Activated CD4-positive, alpha-beta T cell treated with anti-CD3 and anti-CD28 coated beads, Interleukin-2, amount 10 ng/mL, durations not matched to agents 7 days and 5 days (primary cell): ENCODE results near the gene NPB. TPM values are rescaled to one million over a fixed set of nuclear protein-coding genes. Genes with fewer than 3 reads are reported as not detected.

Experiments used
- CTCF ChIA-PET: fragments of 350-600 bp; sonication (Branson Sonifier 250); formaldehyde crosslinking; loops from one replicate; lab custom pipeline; 2021; ENCODE audit warnings: antibody characterized with exemption; lab: Charles Lee
- POLR2A ChIA-PET: fragments of 350-600 bp; sonication (Branson Sonifier 250); formaldehyde crosslinking; loops from one replicate; lab custom pipeline; 2021; ENCODE audit warnings: antibody characterized with exemption; lab: Charles Lee
- DNase-seq: peaks from one replicate; pipeline ENCODE4 v3.0.0-alpha.2; 2020
- H3K27ac Mint-ChIP-seq: one replicate; pipeline ENCODE4 v1.8.0; 2021; ENCODE audit warnings: mild to moderate bottlenecking, moderate library complexity, mixed read lengths
- H3K27me3 Mint-ChIP-seq: one replicate; pipeline ENCODE4 v1.8.0; 2021; ENCODE audit warnings: mixed read lengths
- H3K36me3 Mint-ChIP-seq: one replicate; pipeline ENCODE4 v1.8.0; 2021; ENCODE audit warnings: low read depth, mixed read lengths
- H3K4me1 Mint-ChIP-seq: one replicate; pipeline ENCODE4 v1.8.0; 2021; ENCODE audit warnings: mixed read lengths
- H3K4me3 Mint-ChIP-seq: one replicate; pipeline ENCODE4 v1.8.0; 2021; ENCODE audit warnings: mild to moderate bottlenecking, moderate library complexity, mixed read lengths
- H3K9me3 Mint-ChIP-seq: one replicate; pipeline ENCODE4 v1.8.0; 2021; ENCODE audit warnings: mixed read lengths
- total RNA-seq, 2 experiments: library from RNA; stranded (reverse); gene quantifications; one replicate each; pipeline ENCODE4 v1.2.3, GENCODE V29; 2021

Gene NPB
- total RNA-seq, 2 experiments from 2014 or later, result 0.48 to 0.69 TPM

DNA sequence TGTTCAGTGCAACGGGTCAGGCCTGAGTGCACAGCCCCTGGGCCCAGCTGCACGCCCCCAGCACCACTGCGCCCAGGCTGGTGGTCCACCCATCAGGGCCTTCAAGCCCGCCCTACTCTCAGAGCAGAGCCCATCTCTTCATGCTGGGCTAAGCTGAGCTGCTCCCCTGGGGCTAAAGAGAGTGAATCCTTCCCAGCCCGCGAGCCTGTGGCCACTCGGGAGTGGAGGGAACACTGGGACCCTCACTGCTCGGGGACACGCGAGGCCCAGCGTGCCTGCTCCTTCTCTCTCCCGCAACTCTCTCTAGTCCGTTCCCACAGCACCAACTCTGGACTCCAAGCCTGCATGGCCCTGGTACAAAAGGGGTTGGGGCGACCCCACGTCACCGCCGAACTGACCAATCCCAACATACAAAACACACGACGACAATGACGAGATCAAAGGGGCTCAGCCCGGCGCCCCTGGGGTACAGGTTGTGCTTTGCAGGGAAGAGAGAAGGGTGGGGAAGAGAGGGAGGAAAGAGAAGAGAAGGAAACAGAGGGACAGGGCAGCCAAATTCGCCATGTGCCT lies 20.0 kb downstream of the NPB start:
- peak overlapping the region; percentile 22 for H3K27ac Mint-ChIP-seq
- H3K9me3 Mint-ChIP-seq, result no peaks in the 10 kb centered on the region
- H3K4me1 Mint-ChIP-seq, result peaks cover 49% of the 10 kb centered on the region
- ChIA-PET CTCF (no interaction called here), POLR2A (no interaction called here)
- H3K4me3 Mint-ChIP-seq, result no peak overlapping the region
- H3K27me3 Mint-ChIP-seq, result no peaks in the 10 kb centered on the region
- peaks cover 18% of the 10 kb centered on the region for H3K36me3 Mint-ChIP-seq
- no peak for DNase-seq

DNA sequence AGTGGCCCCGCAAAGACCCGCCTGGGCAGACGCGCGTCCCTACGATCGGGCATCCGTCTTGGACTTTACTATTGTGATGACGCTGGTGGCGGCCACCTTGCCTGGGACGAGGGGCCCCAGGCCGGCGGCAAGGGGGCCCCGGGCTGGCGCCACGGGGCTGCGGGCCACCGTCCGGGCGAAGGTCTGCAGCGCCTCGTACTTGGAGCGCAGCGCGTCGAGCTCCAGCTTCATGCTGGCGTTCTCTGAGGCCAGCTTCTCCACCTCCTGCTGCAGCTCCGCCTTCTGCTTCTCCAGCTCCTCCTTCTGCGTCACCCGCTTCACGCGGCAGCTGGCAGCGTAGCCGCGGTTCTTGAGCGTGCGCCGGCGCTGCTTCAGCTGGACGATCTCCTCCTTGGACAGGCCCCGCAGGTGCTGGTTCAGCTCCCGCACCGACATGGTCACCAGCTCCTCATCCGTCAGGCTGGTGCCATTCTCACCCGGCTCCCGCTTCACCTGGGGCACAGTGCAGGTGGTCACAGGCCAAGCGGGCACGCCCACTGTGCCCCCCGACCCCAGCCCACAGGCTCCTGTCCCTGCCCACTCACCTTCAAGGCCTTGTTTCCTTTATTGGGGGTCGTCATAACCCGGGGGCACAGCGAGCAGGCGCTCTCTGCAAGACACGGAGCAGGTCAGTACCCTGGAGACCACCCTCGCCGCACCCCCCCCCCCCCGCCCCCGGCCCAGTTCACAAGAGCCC lies 20.7 kb downstream of the NPB start:
- no peak overlapping the region for H3K4me3 Mint-ChIP-seq
- POLR2A ChIA-PET, result no interaction called here
- no peaks in the 10 kb centered on the region for H3K27me3 Mint-ChIP-seq
- DNase-seq, result no peak
- peaks cover 45% of the 10 kb centered on the region for H3K4me1 Mint-ChIP-seq
- peaks cover 14% of the 10 kb centered on the region for H3K36me3 Mint-ChIP-seq
- no peaks in the 10 kb centered on the region for H3K9me3 Mint-ChIP-seq
- H3K27ac Mint-ChIP-seq, result no peak overlapping the region
- CTCF ChIA-PET, result interaction anchor here (1.0 kb wide), 1 partner anchor 16 kb away, joined by 3 read pairs; no protein-coding TSS in a partner anchor

DNA sequence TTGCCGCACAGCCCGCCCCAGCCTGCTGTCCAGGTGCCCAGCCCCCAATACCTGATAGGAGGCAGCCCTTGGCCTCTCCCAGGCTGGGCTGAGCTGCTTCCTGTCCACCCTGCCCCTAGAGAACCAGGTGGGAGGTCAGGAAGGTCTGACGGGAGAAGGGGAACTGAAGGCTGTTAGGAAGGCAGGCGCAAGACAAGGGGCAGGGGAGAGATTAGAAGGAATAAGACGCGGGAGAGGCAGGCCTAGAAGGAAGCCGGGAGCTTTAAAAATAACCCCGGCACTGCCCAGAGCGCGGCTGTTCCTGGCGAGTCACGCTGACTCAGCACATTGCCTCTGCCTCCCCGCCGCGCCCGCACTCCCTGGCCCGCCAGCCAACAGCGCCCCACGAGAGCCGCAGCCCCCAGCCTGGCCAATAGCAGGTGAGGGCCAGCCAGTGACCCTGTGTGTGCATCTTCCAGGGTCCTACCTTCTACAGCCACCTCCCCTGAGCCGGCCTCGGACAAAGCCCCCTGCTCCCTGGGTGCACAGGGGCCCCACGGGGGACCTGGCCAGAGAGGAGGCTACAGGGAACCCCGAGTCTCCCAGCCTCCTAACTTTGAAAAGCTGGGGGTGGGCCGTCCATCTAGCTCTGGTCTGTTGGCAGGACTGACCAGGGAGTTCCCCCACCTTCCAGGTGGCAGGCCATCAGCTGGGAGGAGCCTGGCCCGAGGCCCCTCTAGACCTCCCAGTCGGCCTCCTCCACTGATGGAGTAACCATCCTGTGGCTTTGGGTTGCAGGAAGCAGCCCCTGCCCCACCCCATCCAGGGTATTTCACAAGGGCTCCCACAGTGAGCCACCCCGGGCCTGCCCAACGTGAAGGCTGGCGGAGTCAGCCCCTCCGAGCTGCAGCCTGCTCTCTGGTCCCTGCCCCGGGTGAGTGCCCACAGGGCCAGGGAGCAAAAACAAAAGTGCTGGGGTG lies 21.5 kb downstream of the NPB start:
- Mint-ChIP-seq H3K4me1 (peaks cover 38% of the 10 kb centered on the region), H3K9me3 (no peaks in the 10 kb centered on the region), H3K4me3 (peak overlapping the region; percentile 48), H3K27me3 (peaks cover under 1% of the 10 kb centered on the region), H3K27ac (peak overlapping the region; percentile 83), H3K36me3 (peaks cover 11% of the 10 kb centered on the region)
- CTCF ChIA-PET, result interaction anchor here (0.6 to 2.1 kb wide), 5 partner anchors 15 to 955 kb away, joined by 3 to 5 read pairs (median 4); partner anchors contain the start of gene RAC3
- POLR2A ChIA-PET, result no interaction called here
- no peak for DNase-seq

DNA sequence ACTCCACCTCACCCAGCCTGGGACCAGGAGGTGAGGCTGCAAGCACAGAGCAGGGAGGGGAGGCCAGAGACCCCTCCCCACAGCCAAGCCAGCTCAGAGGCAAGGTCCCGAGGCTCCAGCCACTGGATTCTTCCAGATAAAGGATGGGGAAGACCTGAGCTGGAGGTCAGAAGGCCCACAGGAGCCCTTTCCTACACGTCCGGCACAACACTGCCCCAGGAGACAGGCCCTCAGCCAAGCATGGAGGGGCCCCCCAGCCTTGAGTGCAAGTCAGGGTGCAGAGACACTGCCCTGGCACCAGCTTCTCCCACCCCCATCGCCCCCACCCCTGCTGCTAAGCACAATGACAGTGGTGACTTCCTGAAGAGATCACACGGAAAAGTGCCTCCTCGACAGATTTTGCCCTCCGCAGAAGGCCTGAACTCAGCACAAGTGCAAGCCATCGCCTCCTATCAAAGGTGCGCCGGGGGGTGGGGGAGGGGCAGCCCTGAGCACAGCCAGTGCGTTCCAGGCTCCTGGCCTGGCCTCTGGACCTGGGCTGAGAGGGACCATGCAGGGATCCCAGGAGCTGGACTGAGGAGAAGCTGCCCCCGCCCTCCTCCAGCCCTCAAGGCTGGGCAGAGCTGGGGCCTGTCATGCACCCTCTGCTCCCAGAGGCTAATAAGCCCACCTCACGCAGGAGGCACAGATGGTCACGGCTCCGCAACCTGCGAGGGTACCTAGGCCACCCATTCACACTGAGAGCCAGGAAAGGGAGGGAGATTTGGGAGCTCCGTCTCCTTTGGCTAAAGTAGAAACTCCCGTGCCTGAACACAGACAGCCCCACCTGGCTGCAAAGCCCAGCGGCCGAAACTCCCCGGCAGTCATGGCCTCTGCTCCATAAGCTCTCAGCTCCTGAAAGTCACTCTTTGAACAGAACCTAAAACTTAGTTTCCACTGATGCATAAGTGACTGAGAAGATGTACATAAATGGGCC lies 22.8 kb downstream of the NPB start:
- no peaks in the 10 kb centered on the region for H3K9me3 Mint-ChIP-seq
- CTCF ChIA-PET, result interaction anchor here (0.6 to 3.7 kb wide), 10 partner anchors 8 to 530 kb away, joined by 3 to 15 read pairs (median 4); partner anchors contain the start of genes DCXR, NOTUM, PCYT2 and PYCR1
- DNase-seq, result peak; percentile 45
- peak overlapping the region; percentile 92 for H3K4me3 Mint-ChIP-seq
- peaks cover 11% of the 10 kb centered on the region for H3K36me3 Mint-ChIP-seq
- H3K27ac Mint-ChIP-seq, result peak overlapping the region; percentile 83
- POLR2A ChIA-PET, result no interaction called here
- peaks cover 36% of the 10 kb centered on the region for H3K4me1 Mint-ChIP-seq
- peaks cover 7% of the 10 kb centered on the region for H3K27me3 Mint-ChIP-seq

DNA sequence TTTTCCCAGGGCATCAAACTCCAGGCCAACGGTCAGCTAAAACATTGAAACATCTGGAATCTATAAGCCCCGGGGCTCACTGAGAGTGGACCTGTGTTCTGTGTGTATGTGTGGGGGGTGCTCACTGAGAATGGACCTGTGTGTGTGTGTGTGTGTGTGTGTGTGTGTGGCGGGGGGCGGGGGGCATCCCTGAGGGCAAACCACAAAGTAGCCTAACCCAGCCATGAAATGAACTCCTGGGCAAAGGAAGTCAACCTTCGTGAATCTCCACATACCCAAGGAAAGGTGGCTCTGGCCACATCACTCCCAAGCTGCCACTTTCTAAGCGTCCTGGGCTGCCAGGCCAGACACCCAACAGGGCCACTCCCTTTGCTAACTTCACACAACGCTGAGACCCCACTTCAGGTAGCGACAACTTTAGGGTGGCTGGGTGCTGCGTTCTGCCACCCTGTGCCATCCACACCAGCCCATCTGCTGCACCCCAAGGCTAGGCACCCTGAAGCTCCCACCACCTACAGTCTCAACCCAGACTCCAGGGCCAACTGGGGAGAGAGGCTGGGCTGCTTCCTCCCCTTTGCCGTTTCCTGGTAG lies 23.9 kb downstream of the NPB start:
- Mint-ChIP-seq H3K27ac (peak overlapping the region; percentile 94), H3K27me3 (peaks cover 7% of the 10 kb centered on the region), H3K4me1 (peaks cover 36% of the 10 kb centered on the region), H3K36me3 (peaks cover 11% of the 10 kb centered on the region), H3K4me3 (peak overlapping the region; percentile 92), H3K9me3 (no peaks in the 10 kb centered on the region)
- ChIA-PET CTCF (interaction anchor here (0.5 to 3.7 kb wide), 14 partner anchors 9 to 182 kb away, joined by 3 to 15 read pairs (median 4); partner anchors contain the start of genes DCXR, NOTUM, PCYT2 and PYCR1), POLR2A (no interaction called here)
- peak; percentile 37 for DNase-seq

DNA sequence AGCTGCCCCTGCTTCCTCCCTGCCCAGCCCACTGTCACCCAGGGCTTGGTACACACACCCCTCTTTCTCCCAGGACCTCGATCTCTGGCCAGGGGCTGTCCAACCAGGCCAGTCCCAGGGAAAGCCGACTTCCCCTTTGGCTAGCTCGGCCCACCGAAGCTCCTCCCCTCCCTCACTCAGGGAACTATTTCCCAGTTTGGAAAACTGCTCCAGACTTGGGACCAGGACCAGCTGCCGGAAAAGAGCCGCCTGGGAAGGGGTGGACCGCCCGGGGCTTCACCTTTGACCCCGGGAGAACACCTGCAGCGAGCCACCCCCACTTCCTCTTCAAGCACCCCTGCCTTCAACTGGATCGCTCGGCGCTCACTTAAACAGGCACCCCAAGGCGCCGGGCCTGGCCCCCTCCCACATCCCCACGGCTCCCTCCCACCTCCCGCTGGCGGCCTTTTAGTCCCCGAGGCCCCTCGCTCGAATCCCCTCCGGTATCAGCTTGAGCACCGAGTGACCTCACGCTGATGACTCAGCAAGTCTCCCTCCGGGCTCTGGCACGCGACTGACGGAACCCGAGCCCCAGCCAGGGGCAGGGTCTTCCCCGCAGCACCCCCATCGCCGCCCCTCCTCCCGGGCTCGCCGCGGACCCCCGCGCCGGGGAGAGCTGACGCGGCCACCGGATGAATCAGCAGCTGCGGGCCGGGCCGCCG lies 24.6 kb downstream of the NPB start:
- Mint-ChIP-seq H3K9me3 (no peaks in the 10 kb centered on the region), H3K36me3 (peaks cover 9% of the 10 kb centered on the region), H3K27me3 (peaks cover 7% of the 10 kb centered on the region), H3K4me3 (peak overlapping the region; percentile 92), H3K4me1 (peaks cover 36% of the 10 kb centered on the region), H3K27ac (peak overlapping the region; percentile 94)
- POLR2A ChIA-PET, result no interaction called here
- CTCF ChIA-PET, result interaction anchor here (0.5 to 3.7 kb wide), 8 partner anchors 10 to 84 kb away, joined by 3 to 15 read pairs (median 4); partner anchors contain the start of genes NOTUM, PCYT2 and PYCR1
- peak; percentile 70 for DNase-seq

DNA sequence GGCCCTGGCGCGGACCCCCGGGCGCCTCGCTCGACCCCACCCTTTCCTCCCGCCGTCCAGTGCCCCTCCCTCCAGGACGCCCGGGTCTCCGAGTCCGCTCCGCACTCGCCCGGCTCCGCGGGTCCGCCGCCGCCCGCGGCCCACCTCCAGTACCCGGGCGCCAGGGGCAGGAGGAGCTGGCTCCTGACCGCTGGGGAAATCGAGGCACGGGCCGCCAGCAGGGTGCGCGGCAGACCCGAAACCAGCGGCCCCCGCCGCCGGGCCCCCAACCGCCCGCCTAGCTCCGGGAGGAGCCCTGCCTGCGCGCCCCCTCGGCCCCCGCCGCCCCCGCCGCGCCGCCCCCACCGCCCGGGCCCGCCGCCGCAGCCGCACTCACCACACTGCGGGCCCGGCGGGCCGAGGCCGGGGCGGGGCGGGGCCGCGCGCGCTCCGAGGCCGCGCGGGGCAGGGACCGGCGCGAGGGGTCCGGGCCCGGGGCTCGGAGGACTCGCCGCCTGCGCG lies 25.2 kb downstream of the NPB start:
- DNase-seq, result no peak
- Mint-ChIP-seq H3K36me3 (peaks cover 4% of the 10 kb centered on the region), H3K27ac (no peak overlapping the region), H3K4me3 (peak overlapping the region; percentile 62), H3K27me3 (peaks cover 7% of the 10 kb centered on the region), H3K4me1 (peaks cover 34% of the 10 kb centered on the region), H3K9me3 (no peaks in the 10 kb centered on the region)
- POLR2A ChIA-PET, result no interaction called here
- CTCF ChIA-PET, result interaction anchor here (1.2 to 3.7 kb wide), 6 partner anchors 13 to 57 kb away, joined by 3 to 15 read pairs (median 4); partner anchors contain the start of genes NOTUM and PCYT2

DNA sequence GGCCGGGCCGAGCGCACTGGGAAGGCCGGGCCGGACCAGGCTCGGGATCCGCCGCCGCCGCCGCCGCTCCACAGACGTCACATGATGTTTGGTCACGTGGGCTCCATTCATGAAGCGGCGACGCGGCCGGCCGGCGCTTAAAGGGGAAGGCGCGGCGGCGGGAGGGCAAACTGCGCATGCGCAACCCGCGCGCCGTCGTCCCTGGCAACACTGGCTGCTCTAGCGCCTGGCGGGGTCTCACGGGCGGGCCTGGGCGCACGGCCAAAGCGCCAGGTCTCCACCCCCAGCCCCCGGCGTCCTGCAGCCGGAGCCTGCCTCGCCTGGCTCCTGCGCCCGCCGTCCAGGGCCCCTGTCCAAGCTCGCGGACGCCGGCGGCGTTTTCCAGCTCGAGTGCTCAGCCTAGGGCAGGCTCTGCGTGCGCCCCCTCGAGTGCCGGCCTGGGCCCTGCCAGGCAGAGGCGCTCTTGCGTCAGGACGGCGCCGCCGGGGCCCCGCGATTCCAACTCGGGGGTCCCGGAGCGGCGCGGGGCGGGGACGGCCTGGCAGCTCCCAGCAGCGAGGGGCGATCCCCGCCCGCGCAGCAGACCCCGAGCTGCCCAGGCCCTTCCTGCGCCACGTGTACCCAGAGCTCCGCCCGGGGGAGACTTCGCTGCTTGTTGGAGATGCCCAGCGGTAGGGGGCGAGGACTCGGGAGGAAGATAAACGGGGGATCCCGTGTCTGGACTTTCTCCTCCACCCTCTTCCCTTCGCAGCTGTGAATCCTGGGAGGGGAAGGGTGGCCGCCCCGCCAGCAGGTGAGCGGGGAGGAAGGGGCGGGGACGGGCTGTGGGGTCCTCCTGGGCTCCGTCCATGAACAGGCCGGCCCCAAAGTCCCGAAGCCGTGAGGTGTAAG lies 25.9 kb downstream of the NPB start, which contains the start of gene MAFG:
Gene MAFG, minus strand, starts transcription at position 83 of the 891 bp plus-strand sequence. CDS start 4,550 bp downstream, outside the sequence.
- peak; percentile 89 for DNase-seq
- ChIA-PET POLR2A (interaction anchor here (0.6 kb wide), 1 partner anchor 31 kb away, joined by 8 read pairs; no protein-coding TSS in a partner anchor), CTCF (interaction anchor here (0.6 to 3.7 kb wide), 7 partner anchors 12 to 247 kb away, joined by 3 to 15 read pairs (median 4); partner anchors contain the start of genes NOTUM and PCYT2)
- Mint-ChIP-seq H3K4me3 (peak within 1 kb of the TSS; percentile 92), H3K9me3 (no peaks in the 10 kb centered on the region), H3K36me3 (no peaks in the 10 kb centered on the region), H3K4me1 (peaks cover 34% of the 10 kb centered on the region), H3K27ac (peak within 1 kb of the TSS; percentile 94), H3K27me3 (peaks cover 7% of the 10 kb centered on the region)

DNA sequence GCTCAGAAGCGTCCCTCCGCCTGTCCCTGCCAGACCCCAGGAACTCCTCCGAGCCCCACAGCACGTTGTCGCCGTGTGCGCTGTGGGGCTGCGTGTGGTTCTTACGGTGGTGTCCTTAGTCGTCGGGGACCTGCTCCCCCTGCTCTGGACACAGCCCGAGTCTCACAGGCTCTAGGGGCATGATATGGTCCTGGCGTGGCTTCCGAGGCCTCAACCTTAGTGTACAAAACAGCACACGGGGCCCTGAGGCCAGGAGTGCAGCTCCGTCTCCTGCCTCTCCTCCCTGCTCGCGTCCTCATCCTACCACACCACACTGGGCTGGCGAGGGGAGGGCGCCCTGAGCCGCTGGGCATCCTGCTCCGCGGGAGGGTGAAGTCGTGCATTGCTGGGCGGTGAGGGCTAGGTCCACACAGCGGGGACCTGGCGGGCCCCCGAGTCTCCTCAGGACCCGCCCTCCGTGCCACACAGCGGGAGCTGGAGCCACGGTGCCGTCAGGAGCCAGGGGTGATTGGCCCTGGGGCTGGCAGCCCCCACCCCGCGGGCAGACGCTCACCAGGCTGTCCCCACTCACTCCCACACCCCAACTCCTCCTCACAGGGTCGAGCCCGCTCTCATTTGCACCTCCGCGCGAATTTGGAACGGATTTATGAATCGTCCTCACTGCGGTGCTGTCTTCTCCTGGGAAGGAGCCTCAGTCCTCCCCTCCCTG lies 26.7 kb downstream of the NPB start:
- no peaks in the 10 kb centered on the region for H3K36me3 Mint-ChIP-seq
- POLR2A ChIA-PET, result no interaction called here
- peaks cover 7% of the 10 kb centered on the region for H3K27me3 Mint-ChIP-seq
- H3K4me3 Mint-ChIP-seq, result peak overlapping the region; percentile 56
- no peak for DNase-seq
- no peak overlapping the region for H3K27ac Mint-ChIP-seq
- CTCF ChIA-PET, result interaction anchor here (1.3 to 3.7 kb wide), 5 partner anchors 12 to 36 kb away, joined by 3 to 15 read pairs (median 4); partner anchors contain the start of genes NOTUM and PCYT2
- H3K4me1 Mint-ChIP-seq, result peaks cover 31% of the 10 kb centered on the region
- H3K9me3 Mint-ChIP-seq, result no peaks in the 10 kb centered on the region
